SU-DHL-6 (cell line): ENCODE measurements around the gene S100A5.

ENCODE experiments used
- CTCF ChIP-seq: fragments of 200-600 bp; sonication (generic); IDR thresholded peaks from one replicate; pipeline ENCODE4 v1.5.1; 2017; ENCODE audit warnings: antibody characterized with exemption, mild to moderate bottlenecking, low read length, moderate library complexity; ENCODE audit not compliant: insufficient read depth, poor library complexity, severe bottlenecking
- EZH2phosphoT487 ChIP-seq: fragments of 200-600 bp; sonication (generic), shearing (Covaris generic); conservative IDR thresholded peaks from 2 replicates; pipeline ENCODE4 v1.6.1; 2018; ENCODE audit warnings: mild to moderate bottlenecking, antibody characterized with exemption, low read length, moderate library complexity, mixed read lengths

- TF ChIP-seq CTCF (no peak), EZH2phosphoT487 (no peak)
Measured at GRCh38 chr1:153531638-153532037, 9.1 kb downstream of the S100A5 start.
